NT2/D1 (cell line): ENCODE results near the gene ADGRD1.

Experiments
- DNase-seq: peaks from one replicate; pipeline ENCODE4 v3.0.0-alpha.2; 2011; ENCODE audit warnings: low read depth, low spot score
- H3K27me3 ChIP-seq: 2 replicates; pipeline ENCODE4 v1.6.0; 2011; ENCODE audit warnings: mild to moderate bottlenecking; ENCODE audit not compliant: insufficient read length, insufficient read depth
- H3K36me3 ChIP-seq: 2 replicates; pipeline ENCODE4 v1.6.1; 2011; ENCODE audit warnings: mild to moderate bottlenecking, low read length, mixed read lengths; ENCODE audit not compliant: insufficient read depth, insufficient read length
- H3K4me1 ChIP-seq: 2 replicates; pipeline ENCODE4 v1.5.1; 2011; ENCODE audit not compliant: insufficient read depth, insufficient read length
- H3K4me3 ChIP-seq: 2 replicates; pipeline ENCODE4 v1.5.1; 2011; ENCODE audit warnings: low read depth; ENCODE audit not compliant: insufficient read length
- H3K9ac ChIP-seq: 2 replicates; pipeline ENCODE4 v1.6.0; 2011; ENCODE audit warnings: low read depth; ENCODE audit not compliant: insufficient read length
- H3K9me3 ChIP-seq: 2 replicates; pipeline ENCODE4 v1.5.1; 2011; ENCODE audit warnings: mild to moderate bottlenecking, low read length; ENCODE audit not compliant: insufficient read depth
- SUZ12 ChIP-seq: IDR thresholded peaks from 2 replicates; pipeline ENCODE4 v1.6.1; 2011; ENCODE audit not compliant: insufficient read length, insufficient read depth; ENCODE audit errors: extremely low read depth
- YY1 ChIP-seq: IDR thresholded peaks from 2 replicates; pipeline ENCODE4 v1.6.1; 2011; ENCODE audit not compliant: insufficient read length, insufficient read depth
- ZNF274 ChIP-seq: IDR thresholded peaks from 2 replicates; pipeline ENCODE4 v1.6.1; 2011; ENCODE audit warnings: mild to moderate bottlenecking, low read depth, low read length

The ADGRD1 gene

GRCh38 chr12:131046813-131047788 is 93.4 kb downstream of the ADGRD1 start:
- no peak for DNase-seq
- Histone ChIP-seq H3K4me1 (peaks cover 5% of the 10 kb centered on the region), H3K9ac (no peak overlapping the region), H3K9me3 (no peaks in the 10 kb centered on the region), H3K4me3 (no peak overlapping the region), H3K36me3 (no peaks in the 10 kb centered on the region), H3K27me3 (no peaks in the 10 kb centered on the region)
- no peak for TF ChIP-seq ZNF274
- TF ChIP-seq SUZ12 = no peak
- TF ChIP-seq YY1 = no peak

GRCh38 chr12:131047789-131048610 is 94.3 kb downstream of the ADGRD1 start:
- H3K4me1 ChIP-seq = peaks cover 5% of the 10 kb centered on the region

GRCh38 chr12:131048611-131048990 is 94.9 kb downstream of the ADGRD1 start:
- no peak overlapping the region for H3K4me3 ChIP-seq
- H3K9me3 ChIP-seq = no peaks in the 10 kb centered on the region
- DNase-seq = no peak
- H3K9ac ChIP-seq = no peak overlapping the region
- peaks cover 5% of the 10 kb centered on the region for H3K4me1 ChIP-seq
- TF ChIP-seq ZNF274 = no peak
- no peak for TF ChIP-seq SUZ12
- no peak for TF ChIP-seq YY1
- H3K36me3 ChIP-seq = no peaks in the 10 kb centered on the region
- H3K27me3 ChIP-seq = no peaks in the 10 kb centered on the region

More at GRCh38 chr12:131047789-131048610, 94.3 kb downstream of the ADGRD1 start:
- H3K27me3 ChIP-seq = no peaks in the 10 kb centered on the region
- TF ChIP-seq YY1 = no peak
- no peak for TF ChIP-seq SUZ12
- no peak for TF ChIP-seq ZNF274
- no peaks in the 10 kb centered on the region for H3K36me3 ChIP-seq
- no peak overlapping the region for H3K4me3 ChIP-seq
- H3K9me3 ChIP-seq = no peaks in the 10 kb centered on the region
- no peak overlapping the region for H3K9ac ChIP-seq
- no peak for DNase-seq

- H3K27me3 ChIP-seq = no peaks in the 10 kb centered on the region
- H3K36me3 ChIP-seq = no peaks in the 10 kb centered on the region
- H3K9me3 ChIP-seq = no peaks in the 10 kb centered on the region
- no peak for DNase-seq
- peaks cover 5% of the 10 kb centered on the region for H3K4me1 ChIP-seq
- H3K9ac ChIP-seq = no peak overlapping the region
- TF ChIP-seq ZNF274 = no peak
- no peak for TF ChIP-seq SUZ12
- TF ChIP-seq YY1 = no peak
- no peak overlapping the region for H3K4me3 ChIP-seq
Measured at GRCh38 chr12:131049002-131049401, 95.3 kb downstream of the ADGRD1 start.

- TF ChIP-seq SUZ12 (no peak), YY1 (no peak), ZNF274 (no peak)
- Histone ChIP-seq H3K9me3 (no peaks in the 10 kb centered on the region), H3K36me3 (no peaks in the 10 kb centered on the region), H3K27me3 (no peaks in the 10 kb centered on the region), H3K4me3 (no peak overlapping the region), H3K4me1 (peaks cover 5% of the 10 kb centered on the region), H3K9ac (no peak overlapping the region)
- DNase-seq = no peak
Measured at GRCh38 chr12:131049549-131050339, 96.0 kb downstream of the ADGRD1 start.

- peaks cover 5% of the 10 kb centered on the region for H3K4me1 ChIP-seq
- H3K27me3 ChIP-seq = no peaks in the 10 kb centered on the region
- no peak for DNase-seq
- H3K9me3 ChIP-seq = no peaks in the 10 kb centered on the region
- H3K9ac ChIP-seq = no peak overlapping the region
- no peak overlapping the region for H3K4me3 ChIP-seq
- no peak for TF ChIP-seq YY1
- no peak for TF ChIP-seq ZNF274
- no peak for TF ChIP-seq SUZ12
- no peaks in the 10 kb centered on the region for H3K36me3 ChIP-seq
Measured at GRCh38 chr12:131050463-131051154, 96.9 kb downstream of the ADGRD1 start.
